HUES48 (cell line): ENCODE data around the gene EXO5.
A peak's percentile ranks its signal among the peaks of the same experiment; 100 is the strongest.

Experiments
- H3K27ac ChIP-seq: one replicate; pipeline ENCODE4 v1.7.0; 2013; ENCODE audit warnings: low read depth, low read length, inconsistent platforms
- H3K27me3 ChIP-seq: 2 replicates; pipeline ENCODE4 v1.6.1; 2013; ENCODE audit warnings: mild to moderate bottlenecking, low read length; ENCODE audit not compliant: control insufficient read depth, insufficient read depth
- H3K36me3 ChIP-seq: 2 replicates; pipeline ENCODE4 v1.6.1; 2013; ENCODE audit warnings: low read length; ENCODE audit not compliant: control insufficient read depth, insufficient read depth
- H3K4me1 ChIP-seq: 2 replicates; pipeline ENCODE4 v1.6.1; 2013; ENCODE audit warnings: mild to moderate bottlenecking, low read length; ENCODE audit not compliant: control insufficient read depth, insufficient read depth
- H3K4me3 ChIP-seq: 2 replicates; pipeline ENCODE4 v1.5.1; 2013; ENCODE audit warnings: mild to moderate bottlenecking, low read depth, low read length
- H3K9ac ChIP-seq: 2 replicates; pipeline ENCODE4 v1.6.1; 2013; ENCODE audit warnings: mild to moderate bottlenecking, low read depth, low read length, moderate library complexity
- H3K9me3 ChIP-seq: 2 replicates; pipeline ENCODE4 v1.6.1; 2013; ENCODE audit warnings: low read length; ENCODE audit not compliant: control insufficient read depth, insufficient read depth

Gene EXO5

DNA sequence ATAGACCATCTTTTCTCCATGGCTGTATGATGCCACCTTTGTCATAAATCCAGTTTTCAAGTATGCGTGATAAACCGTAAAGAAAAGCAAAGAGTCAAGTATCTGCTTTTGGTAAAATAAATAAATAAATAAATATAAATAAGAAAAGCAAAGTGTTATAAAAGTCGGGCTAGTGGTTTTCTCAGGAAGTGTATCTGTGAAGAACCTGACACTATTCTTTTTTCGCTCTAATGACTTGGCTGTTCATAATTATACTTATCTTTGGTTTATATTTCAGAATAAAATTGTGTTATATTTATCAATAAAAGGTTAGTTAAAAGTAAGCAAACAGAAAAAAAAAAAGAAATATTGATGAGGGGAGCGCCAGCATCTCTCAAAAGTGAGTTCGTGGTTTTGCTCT is 594 bp upstream of the EXO5 start:
- H3K9me3 ChIP-seq = no peaks in the 10 kb centered on the region; the same call in 1 of the 2 replicates
- H3K9ac ChIP-seq = peak overlapping the region; percentile 74; the same call in 1 of the 2 replicates

DNA sequence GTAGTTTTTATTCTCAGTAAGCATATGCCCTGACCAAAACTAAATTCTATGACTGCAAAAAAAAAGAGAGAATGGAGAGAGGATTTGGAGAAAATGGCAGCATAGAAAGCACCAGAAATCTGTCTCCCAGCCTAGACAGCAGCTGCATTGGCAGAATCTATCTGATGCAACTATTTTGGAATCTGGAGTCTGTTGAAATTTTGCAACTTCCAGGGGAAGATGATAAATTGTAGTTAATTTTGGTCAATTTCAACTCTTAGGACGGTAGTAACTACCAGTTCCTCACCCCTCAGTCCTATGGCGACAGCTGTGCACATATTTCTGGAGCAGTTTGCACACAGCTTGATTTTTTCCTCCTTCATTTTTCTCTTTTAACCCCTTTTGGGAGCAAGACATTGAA is 10.9 kb downstream of the EXO5 start:
- peaks cover 31% of the 10 kb centered on the region for H3K9me3 ChIP-seq

More for the DNA sequence above, 594 bp upstream of the EXO5 start:
- Histone ChIP-seq H3K4me1 (no peaks in the 10 kb centered on the region), H3K4me3 (peak overlapping the region; percentile 87), H3K27me3 (peaks cover 12% of the 10 kb centered on the region), H3K27ac (no peak overlapping the region), H3K36me3 (no peaks in the 10 kb centered on the region)

DNA sequence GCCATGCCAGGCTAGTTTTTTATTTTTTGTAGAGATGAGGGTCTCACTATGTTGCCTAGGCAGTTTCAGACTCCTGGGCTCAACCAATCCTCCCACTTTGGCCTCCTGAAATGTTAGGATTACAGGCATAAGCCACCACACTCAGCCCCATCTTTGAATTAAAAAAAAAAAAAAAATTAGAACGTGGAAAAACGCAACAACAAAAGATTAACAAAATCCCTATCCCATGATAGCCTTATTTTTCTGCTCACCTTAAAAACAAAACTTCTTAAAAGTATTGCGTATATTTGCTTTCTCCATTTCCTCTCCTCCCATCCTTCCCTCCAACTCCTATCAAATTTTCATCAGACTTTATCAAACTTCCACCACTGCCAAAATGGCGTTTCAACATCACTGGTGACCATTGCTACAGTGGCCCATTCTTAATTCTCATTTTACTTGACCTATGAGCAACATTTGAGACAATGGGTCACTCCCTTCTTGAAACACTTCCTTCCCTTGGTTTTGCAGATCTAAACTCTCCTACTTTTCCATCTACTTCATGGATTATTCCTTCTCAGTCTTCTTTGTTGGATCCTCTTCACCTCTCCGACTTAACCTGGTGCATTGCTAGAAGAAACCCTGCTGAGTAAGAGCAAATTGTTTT is 22.3 kb downstream of the EXO5 start:
- Histone ChIP-seq H3K27me3 (no peaks in the 10 kb centered on the region), H3K27ac (peak overlapping the region; percentile 78), H3K9me3 (peaks cover 3% of the 10 kb centered on the region; the same call in 1 of the 2 replicates), H3K4me1 (0 out of 2 replicates have a peak, but pooled peaks cover 6% of the 10 kb centered on the region), H3K4me3 (peak overlapping the region; percentile 84), H3K36me3 (0 out of 2 replicates have a peak, but pooled peaks cover 6% of the 10 kb centered on the region), H3K9ac (peak overlapping the region; percentile 90)

More for the DNA sequence above, 10.9 kb downstream of the EXO5 start:
- H3K36me3 ChIP-seq = peaks cover 5% of the 10 kb centered on the region; the same call in 1 of the 2 replicates
- no peak overlapping the region for H3K9ac ChIP-seq
- no peaks in the 10 kb centered on the region for H3K27me3 ChIP-seq
- no peak overlapping the region for H3K4me3 ChIP-seq
- no peaks in the 10 kb centered on the region for H3K4me1 ChIP-seq
- H3K27ac ChIP-seq = no peak overlapping the region

DNA sequence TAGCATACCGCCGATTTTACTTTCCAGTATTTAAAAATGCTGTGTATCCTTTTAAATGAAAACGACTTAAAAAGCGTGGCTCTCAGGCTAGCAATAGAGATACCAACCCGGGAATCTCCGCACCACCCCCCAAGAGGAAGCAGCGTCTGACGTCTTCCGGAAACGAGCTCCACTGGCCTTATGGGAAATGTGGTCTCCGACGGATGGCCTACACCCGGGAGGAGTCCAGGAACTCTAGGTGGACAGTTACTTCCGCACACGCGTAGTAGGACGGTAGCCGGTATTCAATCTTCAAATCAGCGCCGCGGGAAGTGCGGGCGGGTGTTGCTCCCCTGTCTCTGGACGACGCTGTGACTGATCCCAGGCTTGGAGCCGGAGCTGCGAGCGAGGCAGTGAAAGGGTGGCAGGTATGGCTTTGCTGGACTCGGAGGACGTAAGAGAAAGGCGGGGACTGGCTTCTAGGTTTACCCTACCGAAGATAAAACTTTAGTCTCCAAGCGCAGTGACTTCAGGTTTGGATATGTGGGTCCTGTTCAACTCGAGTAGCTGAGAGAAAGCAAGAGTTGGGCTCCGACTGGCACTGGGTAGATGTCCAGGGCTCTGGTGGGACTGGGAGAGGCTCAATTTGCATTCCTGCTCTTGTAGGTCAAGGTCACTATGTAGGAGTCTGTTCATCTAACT is 23.0 kb downstream of the EXO5 start, which contains the start of gene ZNF684:
Gene ZNF684 (plus strand): TSS at position 257 of the 681 bp plus-strand sequence. CDS start 1,530 bp downstream, outside the sequence.
- H3K9ac ChIP-seq = peak within 1 kb of the TSS; percentile 90

DNA sequence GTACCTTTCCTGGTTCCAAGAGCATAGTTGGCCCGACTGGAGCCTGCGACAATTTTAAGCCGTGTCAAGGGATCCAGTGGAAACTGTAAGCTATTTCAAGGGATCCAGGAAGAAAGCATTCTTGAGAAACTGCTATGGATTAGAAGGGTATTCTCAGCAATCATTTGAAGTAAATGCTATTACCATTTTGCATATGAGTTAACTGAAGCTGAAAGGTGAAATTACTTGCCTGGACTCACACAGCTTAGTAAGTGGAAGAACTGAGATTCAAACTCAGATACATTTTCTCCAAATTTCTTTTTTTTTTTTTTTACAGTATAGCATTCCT is 23.5 kb downstream of the EXO5 start:
- Histone ChIP-seq H3K27ac (peak overlapping the region; percentile 78), H3K9me3 (no peaks in the 10 kb centered on the region), H3K4me1 (0 out of 2 replicates have a peak, but pooled peaks cover 6% of the 10 kb centered on the region), H3K27me3 (no peaks in the 10 kb centered on the region), H3K9ac (peak overlapping the region; percentile 90), H3K36me3 (0 out of 2 replicates have a peak, but pooled peaks cover 6% of the 10 kb centered on the region), H3K4me3 (peak overlapping the region; percentile 84)

More for the DNA sequence above, 23.0 kb downstream of the EXO5 start, which contains the start of gene ZNF684:
- peak within 1 kb of the TSS; percentile 84 for H3K4me3 ChIP-seq
- no peaks in the 10 kb centered on the region for H3K27me3 ChIP-seq
- no peaks in the 10 kb centered on the region for H3K9me3 ChIP-seq
- peak within 1 kb of the TSS; percentile 78 for H3K27ac ChIP-seq
- H3K36me3 ChIP-seq = 0 out of 2 replicates have a peak, but pooled peaks cover 6% of the 10 kb centered on the region
- 0 out of 2 replicates have a peak, but pooled peaks cover 6% of the 10 kb centered on the region for H3K4me1 ChIP-seq

DNA sequence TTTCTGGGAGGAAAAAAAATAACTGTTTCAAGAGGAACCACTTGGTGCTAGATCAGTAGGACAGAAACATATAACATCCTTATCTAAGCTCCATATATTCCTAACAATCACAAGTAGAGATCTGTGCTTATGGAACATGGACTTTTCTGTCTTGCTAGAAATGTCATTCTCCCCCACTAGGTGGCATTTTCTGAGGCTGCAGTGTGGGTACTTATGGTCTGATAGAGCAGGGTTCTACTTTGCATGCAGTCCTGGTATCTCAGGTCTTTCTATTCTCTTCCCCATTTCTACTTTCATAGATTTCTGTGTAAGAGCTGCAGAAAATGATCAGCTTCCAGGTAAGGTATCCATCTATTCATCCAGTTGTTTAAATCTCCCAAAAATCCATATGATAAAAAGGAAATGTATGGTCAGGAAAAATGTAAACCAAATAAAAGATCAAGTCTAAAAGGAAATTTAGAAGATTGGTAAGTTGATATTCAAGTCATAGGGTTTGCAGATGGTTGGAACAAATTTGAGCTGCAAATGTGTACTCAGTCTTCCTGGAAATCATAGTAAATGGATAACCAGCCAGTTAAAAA is 24.4 kb downstream of the EXO5 start:
- Histone ChIP-seq H3K27ac (no peak overlapping the region), H3K4me1 (0 out of 2 replicates have a peak, but pooled peaks cover 6% of the 10 kb centered on the region), H3K36me3 (0 out of 2 replicates have a peak, but pooled peaks cover 6% of the 10 kb centered on the region), H3K9ac (no peak overlapping the region), H3K9me3 (no peaks in the 10 kb centered on the region), H3K27me3 (no peaks in the 10 kb centered on the region), H3K4me3 (peak overlapping the region; percentile 84; the same call in 1 of the 2 replicates)

DNA sequence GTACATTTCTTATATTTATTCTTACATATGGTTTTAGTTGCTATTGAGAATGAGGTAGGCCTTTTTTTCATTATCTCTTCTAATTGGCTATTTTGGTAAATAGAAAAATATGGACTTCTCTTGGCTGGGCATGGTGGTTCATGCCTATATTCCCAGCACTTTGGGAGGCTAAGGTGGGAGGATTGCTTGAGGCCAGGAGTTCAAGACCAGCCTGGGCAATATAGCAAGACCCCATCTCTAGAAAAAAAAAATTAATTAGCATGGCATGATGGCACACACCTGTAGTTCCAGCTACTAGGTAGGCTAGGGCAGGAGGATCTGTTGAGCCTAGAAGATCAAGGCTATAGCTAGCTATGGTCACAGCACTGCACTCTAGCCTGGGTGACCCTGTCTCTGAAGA is 26.0 kb downstream of the EXO5 start:
- no peaks in the 10 kb centered on the region for H3K9me3 ChIP-seq
- H3K36me3 ChIP-seq = 0 out of 2 replicates have a peak, but pooled peaks cover 6% of the 10 kb centered on the region
- 0 out of 2 replicates have a peak, but pooled peaks cover 6% of the 10 kb centered on the region for H3K4me1 ChIP-seq
- no peak overlapping the region for H3K27ac ChIP-seq
- H3K27me3 ChIP-seq = no peaks in the 10 kb centered on the region
- no peak overlapping the region for H3K9ac ChIP-seq
- no peak overlapping the region for H3K4me3 ChIP-seq

DNA sequence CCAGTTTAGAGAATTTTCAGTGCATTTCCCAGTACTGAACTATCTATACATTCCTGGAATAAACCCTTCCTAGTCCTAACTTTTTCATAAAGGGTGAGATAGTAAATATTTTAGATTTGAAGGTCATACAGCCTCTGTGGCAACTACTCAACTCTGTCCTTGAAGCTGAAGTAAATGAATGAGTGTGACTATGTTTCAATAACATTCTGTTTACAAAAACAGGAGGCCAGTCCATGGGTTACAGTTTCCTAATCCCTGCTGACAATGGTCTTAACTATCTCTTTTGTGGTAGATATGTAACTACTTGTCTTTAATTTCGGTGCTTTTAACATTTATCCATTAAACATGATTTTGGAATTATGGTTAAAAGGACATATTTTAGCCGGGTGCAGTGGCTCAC is 27.2 kb downstream of the EXO5 start:
- H3K9ac ChIP-seq = no peak overlapping the region
- no peak overlapping the region for H3K4me3 ChIP-seq
- no peaks in the 10 kb centered on the region for H3K9me3 ChIP-seq
- no peak overlapping the region for H3K27ac ChIP-seq
- H3K36me3 ChIP-seq = 0 out of 2 replicates have a peak, but pooled peaks cover 6% of the 10 kb centered on the region
- no peaks in the 10 kb centered on the region for H3K27me3 ChIP-seq
- 0 out of 2 replicates have a peak, but pooled peaks cover 6% of the 10 kb centered on the region for H3K4me1 ChIP-seq

DNA sequence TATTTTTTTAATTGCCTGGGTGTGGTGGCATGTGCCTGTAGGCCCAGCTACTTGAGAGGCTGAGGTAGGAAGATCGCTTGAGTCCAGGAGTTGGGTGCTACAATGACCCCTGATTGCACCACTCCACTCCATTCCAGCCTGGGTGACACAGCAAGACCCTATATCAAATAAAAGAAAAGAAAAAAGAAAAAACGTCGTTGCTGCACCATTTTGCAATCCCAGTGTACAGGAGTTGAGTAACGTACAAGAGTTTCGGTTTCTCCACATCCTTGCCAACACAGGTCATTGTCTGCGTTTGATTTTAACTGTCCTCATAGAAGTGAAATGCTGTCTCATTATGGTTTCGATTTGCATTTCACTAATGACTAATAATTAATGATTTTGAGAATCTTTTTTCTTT is 30.8 kb downstream of the EXO5 start:
- no peaks in the 10 kb centered on the region for H3K27me3 ChIP-seq
- no peak overlapping the region for H3K27ac ChIP-seq
- H3K9ac ChIP-seq = no peak overlapping the region
- peaks cover 30% of the 10 kb centered on the region for H3K36me3 ChIP-seq
- H3K4me1 ChIP-seq = no peaks in the 10 kb centered on the region
- H3K4me3 ChIP-seq = no peak overlapping the region
- H3K9me3 ChIP-seq = no peaks in the 10 kb centered on the region

DNA sequence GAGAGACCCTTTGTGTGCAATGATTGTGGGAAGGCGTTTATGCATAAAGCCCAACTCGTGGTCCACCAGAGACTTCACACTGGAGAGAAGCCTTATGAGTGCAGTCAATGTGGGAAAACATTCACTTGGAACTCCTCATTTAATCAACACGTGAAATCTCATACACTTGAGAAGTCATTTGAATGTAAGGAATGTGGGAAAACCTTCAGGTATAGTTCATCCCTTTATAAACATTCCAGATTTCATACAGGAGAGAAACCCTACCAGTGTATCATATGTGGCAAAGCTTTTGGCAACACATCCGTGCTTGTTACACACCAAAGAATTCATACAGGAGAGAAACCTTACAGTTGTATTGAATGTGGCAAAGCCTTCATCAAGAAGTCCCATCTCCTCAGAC is 38.4 kb downstream of the EXO5 start:
- Histone ChIP-seq H3K27ac (no peak overlapping the region), H3K9ac (no peak overlapping the region), H3K27me3 (no peaks in the 10 kb centered on the region), H3K9me3 (peaks cover 15% of the 10 kb centered on the region), H3K36me3 (peaks cover 48% of the 10 kb centered on the region), H3K4me3 (no peak overlapping the region), H3K4me1 (no peaks in the 10 kb centered on the region)
